Measurements from ENCODE around the gene EHHADH.

EHHADH gene

DNA sequence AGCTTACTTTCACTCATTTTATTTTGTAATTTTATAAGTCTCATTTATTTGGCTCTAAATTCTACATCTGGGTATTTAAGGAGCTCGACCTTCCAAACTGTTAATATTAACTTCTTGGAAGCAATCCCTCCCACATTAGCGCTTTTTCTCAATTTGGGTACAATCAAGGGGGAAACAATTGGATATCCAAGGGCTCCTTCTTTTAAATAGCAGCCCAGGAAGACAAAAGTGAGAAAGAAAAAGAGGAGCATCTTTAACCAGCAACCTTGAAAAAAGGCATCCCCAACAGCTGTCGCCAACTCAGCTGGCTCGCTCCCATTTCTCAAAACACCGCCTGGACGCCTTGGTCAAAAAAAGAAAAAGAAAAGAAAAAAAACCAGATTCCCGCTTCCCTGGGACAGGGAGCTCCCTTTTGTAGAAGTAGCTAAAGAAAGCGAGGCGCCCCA lies 101.9 kb downstream of the EHHADH start:
- Histone ChIP-seq H3K9me3 (ENCODE audit: control insufficient read depth in 1 of 2, low read length in 2 of 2) (no peaks in the 10 kb centered on the region), H3K27ac (ENCODE audit: low read depth, low read length) (no peak overlapping the region), H3K4me1 (ENCODE audit: control insufficient read depth in 1 of 2, insufficient read depth in 2 of 2, low read length in 2 of 2) (peaks cover 3 to 4% of the 10 kb centered on the region in 2 donors), H3K27me3 (ENCODE audit: control insufficient read depth in 1 of 2, insufficient read depth in 2 of 2, low read length in 2 of 2) (peaks cover 4 to 15% of the 10 kb centered on the region in 2 donors), H3K9ac (ENCODE audit: low read depth in 1 of 2, low read length in 2 of 2) (peak overlapping the region; percentile 56 to 59), H3K36me3 (ENCODE audit: control insufficient read depth in 1 of 2, insufficient read depth in 2 of 2, low read length in 2 of 2) (no peaks in the 10 kb centered on the region), H3K4me3 (ENCODE audit: low read depth in 1 of 2, low read length in 2 of 2) (peak overlapping the region; percentile 79 to 84)

DNA sequence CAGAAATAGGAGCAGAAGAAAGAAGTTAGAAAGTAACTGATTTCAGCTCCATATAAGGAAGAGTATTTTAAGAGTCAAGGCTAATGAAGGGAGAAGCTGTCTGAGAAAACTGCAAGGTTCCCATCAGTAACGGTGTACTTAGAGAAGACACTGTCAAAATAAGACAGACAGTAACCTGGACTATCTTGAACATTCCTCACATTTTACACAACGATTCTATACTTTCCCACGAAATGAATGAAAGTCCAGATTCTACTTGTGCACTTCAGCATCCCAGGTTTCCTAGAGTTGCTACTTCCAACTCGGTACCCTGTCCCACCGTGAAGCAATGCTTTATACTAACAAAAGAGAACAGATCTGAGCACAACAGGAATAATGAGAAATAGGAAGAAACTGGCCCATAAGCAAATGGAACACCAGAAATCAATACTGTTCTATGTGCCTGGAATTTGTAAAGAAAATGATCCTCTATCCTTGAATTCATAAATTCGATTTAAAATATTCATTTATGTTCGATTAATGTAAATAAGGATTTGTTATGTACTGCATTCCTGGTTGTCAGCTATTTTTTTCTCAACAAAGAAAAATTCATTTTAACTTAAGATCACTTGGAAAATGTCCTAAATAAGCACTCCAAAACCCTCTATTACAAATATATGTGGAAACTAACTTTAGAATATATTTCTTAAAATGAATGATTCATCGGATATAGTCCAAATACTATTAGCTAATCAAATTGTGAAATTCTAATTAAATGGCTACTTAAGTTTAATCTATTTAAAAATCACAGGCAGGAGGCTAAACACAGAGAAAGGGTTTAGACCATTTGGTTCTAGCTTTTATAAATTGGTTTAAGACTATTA lies 102.5 kb downstream of the EHHADH start:
- Histone ChIP-seq H3K27ac (ENCODE audit: low read depth, low read length) (no peak overlapping the region), H3K4me1 (ENCODE audit: control insufficient read depth in 1 of 2, insufficient read depth in 2 of 2, low read length in 2 of 2) (peaks cover 3 to 4% of the 10 kb centered on the region in 2 donors), H3K4me3 (ENCODE audit: low read depth in 1 of 2, low read length in 2 of 2) (peak overlapping the region; percentile 79 to 84), H3K27me3 (ENCODE audit: control insufficient read depth in 1 of 2, insufficient read depth in 2 of 2, low read length in 2 of 2) (peaks cover 4 to 15% of the 10 kb centered on the region in 2 donors), H3K9me3 (ENCODE audit: control insufficient read depth in 1 of 2, low read length in 2 of 2) (no peaks in the 10 kb centered on the region), H3K36me3 (ENCODE audit: control insufficient read depth in 1 of 2, insufficient read depth in 2 of 2, low read length in 2 of 2) (no peaks in the 10 kb centered on the region), H3K9ac (ENCODE audit: low read depth in 1 of 2, low read length in 2 of 2) (peak overlapping the region in 1 of 2 donors; percentile 59)

DNA sequence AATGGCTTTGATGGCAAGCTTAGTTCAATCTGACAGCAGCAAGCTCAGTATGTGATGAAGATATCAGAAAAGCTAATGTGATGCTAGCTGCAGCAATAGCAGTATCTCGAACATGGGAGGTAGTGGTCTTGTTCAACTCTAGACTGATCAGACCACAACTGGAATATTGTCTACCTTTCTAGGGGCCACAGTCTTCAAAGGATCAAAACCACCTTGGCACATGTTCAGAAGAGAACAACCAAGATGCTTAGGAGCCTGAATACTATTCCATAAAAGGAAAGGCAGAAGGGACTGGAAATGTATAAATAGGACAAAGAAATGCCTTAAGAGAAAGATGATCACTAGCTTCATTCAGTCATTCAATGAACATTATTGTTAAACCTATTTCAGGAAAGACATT lies 103.3 kb downstream of the EHHADH start:
- H3K4me3 ChIP-seq (ENCODE audit: low read depth in 1 of 2, low read length in 2 of 2), result no peak overlapping the region
- H3K27me3 ChIP-seq (ENCODE audit: control insufficient read depth in 1 of 2, insufficient read depth in 2 of 2, low read length in 2 of 2), result peaks cover 4 to 15% of the 10 kb centered on the region in 2 donors
- no peaks in the 10 kb centered on the region for H3K9me3 ChIP-seq (ENCODE audit: control insufficient read depth in 1 of 2, low read length in 2 of 2)
- H3K9ac ChIP-seq (ENCODE audit: low read depth in 1 of 2, low read length in 2 of 2), result no peak overlapping the region
- H3K4me1 ChIP-seq (ENCODE audit: control insufficient read depth in 1 of 2, insufficient read depth in 2 of 2, low read length in 2 of 2), result peaks cover 3 to 4% of the 10 kb centered on the region in 2 donors
- no peak overlapping the region for H3K27ac ChIP-seq (ENCODE audit: low read depth, low read length)
- no peaks in the 10 kb centered on the region for H3K36me3 ChIP-seq (ENCODE audit: control insufficient read depth in 1 of 2, insufficient read depth in 2 of 2, low read length in 2 of 2)

DNA sequence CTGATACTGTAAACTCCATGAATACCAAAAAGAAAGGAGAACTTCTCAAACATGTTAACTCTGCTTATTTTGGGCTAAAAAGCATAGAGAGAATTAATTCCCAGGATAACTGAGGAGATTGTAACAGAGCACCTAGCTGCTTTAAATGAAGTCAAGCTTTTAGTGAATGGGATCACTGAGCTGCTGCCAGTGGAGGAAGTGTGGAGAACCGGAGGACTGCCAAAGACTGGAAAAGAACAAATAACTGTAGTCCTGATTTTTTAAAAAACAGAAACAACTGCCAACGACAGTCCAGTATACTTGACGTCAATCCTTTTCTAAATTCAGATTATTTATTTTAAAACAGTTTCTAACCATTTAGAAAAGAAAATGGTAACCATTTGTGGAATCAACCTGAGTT lies 104.3 kb downstream of the EHHADH start:
- H3K9ac ChIP-seq (ENCODE audit: low read depth in 1 of 2, low read length in 2 of 2), result no peak overlapping the region
- peaks cover 4 to 13% of the 10 kb centered on the region in 2 donors for H3K27me3 ChIP-seq (ENCODE audit: control insufficient read depth in 1 of 2, insufficient read depth in 2 of 2, low read length in 2 of 2)
- H3K27ac ChIP-seq (ENCODE audit: low read depth, low read length), result no peak overlapping the region
- H3K36me3 ChIP-seq (ENCODE audit: control insufficient read depth in 1 of 2, insufficient read depth in 2 of 2, low read length in 2 of 2), result no peaks in the 10 kb centered on the region
- H3K4me3 ChIP-seq (ENCODE audit: low read depth in 1 of 2, low read length in 2 of 2), result no peak overlapping the region
- H3K9me3 ChIP-seq (ENCODE audit: control insufficient read depth in 1 of 2, low read length in 2 of 2), result no peaks in the 10 kb centered on the region
- H3K4me1 ChIP-seq (ENCODE audit: control insufficient read depth in 1 of 2, insufficient read depth in 2 of 2, low read length in 2 of 2), result peaks cover 3 to 4% of the 10 kb centered on the region in 2 donors

DNA sequence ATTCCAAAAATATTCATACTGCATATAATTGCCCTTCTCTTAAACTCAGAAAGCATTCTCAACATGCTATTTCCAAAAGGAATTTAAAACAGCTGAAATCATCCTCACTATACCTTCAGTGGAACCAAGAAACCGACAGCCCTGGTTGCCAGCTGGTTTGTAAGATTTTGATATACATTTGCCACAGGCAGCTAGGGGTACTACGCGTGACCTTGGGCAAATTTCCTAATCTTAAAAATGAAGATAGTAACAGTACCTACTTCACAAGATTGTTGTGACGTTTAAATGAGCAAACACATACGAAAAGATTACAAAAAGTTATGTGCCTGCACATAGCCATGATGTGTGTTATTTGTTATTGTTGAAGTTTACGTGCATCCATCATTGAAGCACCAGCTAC lies 108.3 kb downstream of the EHHADH start:
- H3K4me3 ChIP-seq (ENCODE audit: low read depth in 1 of 2, low read length in 2 of 2), result no peak overlapping the region
- H3K27ac ChIP-seq (ENCODE audit: low read depth, low read length), result no peak overlapping the region
- H3K9me3 ChIP-seq (ENCODE audit: control insufficient read depth in 1 of 2, low read length in 2 of 2), result no peaks in the 10 kb centered on the region
- H3K9ac ChIP-seq (ENCODE audit: low read depth in 1 of 2, low read length in 2 of 2), result no peak overlapping the region
- H3K36me3 ChIP-seq (ENCODE audit: control insufficient read depth in 1 of 2, insufficient read depth in 2 of 2, low read length in 2 of 2), result no peaks in the 10 kb centered on the region
- peaks cover 0 to 2% of the 10 kb centered on the region in 2 donors for H3K27me3 ChIP-seq (ENCODE audit: control insufficient read depth in 1 of 2, insufficient read depth in 2 of 2, low read length in 2 of 2)
- no peaks in the 10 kb centered on the region for H3K4me1 ChIP-seq (ENCODE audit: control insufficient read depth in 1 of 2, insufficient read depth in 2 of 2, low read length in 2 of 2)

DNA sequence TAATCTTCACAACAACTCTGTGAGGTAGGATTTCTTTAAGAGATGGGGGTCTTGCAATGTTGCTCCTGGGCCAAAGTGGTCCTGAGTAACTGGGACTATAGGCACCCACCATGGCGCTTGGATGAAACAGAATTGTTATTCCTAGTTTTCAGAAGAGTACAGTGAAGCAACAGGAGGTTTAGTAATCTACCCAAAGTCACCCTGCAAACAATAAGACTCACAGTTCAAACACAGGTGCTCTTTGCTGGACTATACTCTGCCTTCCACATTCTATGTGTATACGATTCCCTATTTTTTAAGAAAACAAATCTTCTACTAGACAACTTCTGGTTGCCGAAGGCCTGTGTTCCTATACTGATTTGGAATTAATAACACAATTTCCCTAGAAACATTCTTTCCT lies 109.1 kb downstream of the EHHADH start:
- Histone ChIP-seq H3K4me1 (ENCODE audit: control insufficient read depth in 1 of 2, insufficient read depth in 2 of 2, low read length in 2 of 2) (no peaks in the 10 kb centered on the region), H3K9me3 (ENCODE audit: control insufficient read depth in 1 of 2, low read length in 2 of 2) (no peaks in the 10 kb centered on the region), H3K27ac (ENCODE audit: low read depth, low read length) (no peak overlapping the region), H3K27me3 (ENCODE audit: control insufficient read depth in 1 of 2, insufficient read depth in 2 of 2, low read length in 2 of 2) (no peaks in the 10 kb centered on the region), H3K9ac (ENCODE audit: low read depth in 1 of 2, low read length in 2 of 2) (no peak overlapping the region), H3K4me3 (ENCODE audit: low read depth in 1 of 2, low read length in 2 of 2) (no peak overlapping the region), H3K36me3 (ENCODE audit: control insufficient read depth in 1 of 2, insufficient read depth in 2 of 2, low read length in 2 of 2) (no peaks in the 10 kb centered on the region)
